Large intestine (tissue), 3 donors: ENCODE results near the gene DNAJC4. TPM values are rescaled to one million over a fixed set of nuclear protein-coding genes. Genes with fewer than 3 reads are reported as not detected.

Source experiments
- DNase-seq, 2 donors: peaks; one replicate each; pipeline versions ENCODE4 v3.0.0 to v3.0.0-alpha.2; 2013
- H3K27ac ChIP-seq: one replicate; pipeline ENCODE4 v1.5.1; 2013; ENCODE audit warnings: low read length
- H3K27me3 ChIP-seq: 2 replicates; pipeline ENCODE4 v1.6.1; 2013; ENCODE audit warnings: low read length; ENCODE audit not compliant: control insufficient read depth, insufficient read depth
- H3K36me3 ChIP-seq: 2 replicates; pipeline ENCODE4 v1.6.1; 2013; ENCODE audit warnings: low read length; ENCODE audit not compliant: control insufficient read depth, insufficient read depth
- H3K4me1 ChIP-seq: one replicate; pipeline ENCODE4 v1.6.1; 2013; ENCODE audit warnings: low read length; ENCODE audit not compliant: control insufficient read depth, insufficient read depth
- H3K4me3 ChIP-seq: one replicate; pipeline ENCODE4 v1.5.1; 2013; ENCODE audit warnings: low read length
- H3K9me3 ChIP-seq: one replicate; pipeline ENCODE4 v1.6.1; 2013; ENCODE audit warnings: mild to moderate bottlenecking, low read depth, low read length, moderate library complexity; ENCODE audit not compliant: control insufficient read depth
- WGBS: methylation state at CpG from one replicate; pipeline ENCODE4 v1.1.5; 2013; ENCODE audit warnings: low lambda C conversion rate; ENCODE audit not compliant: insufficient coverage; 5-methylcytosine and 5-hydroxymethylcytosine counted together
- polyA plus RNA-seq: library from polyadenylated mRNA; unstranded; fragments of 120-200 nt; gene quantifications from one replicate; pipeline ENCODE4 v1.2.1, GENCODE V29; 2013

The DNAJC4 gene
- polyA plus RNA-seq, 1 donor, result 52.5 TPM

GRCh38 chr11:64208086-64208795 is 22.1 kb upstream of the DNAJC4 start:
- DNase-seq, result no peak
- Histone ChIP-seq H3K36me3 (peaks cover 36% of the 10 kb centered on the region), H3K4me3 (no peak overlapping the region), H3K27ac (peak overlapping the region; percentile 15), H3K27me3 (no peaks in the 10 kb centered on the region), H3K9me3 (no peaks in the 10 kb centered on the region), H3K4me1 (peaks cover 25% of the 10 kb centered on the region)
- no CpG with 5 or more reads among the region's 23 CpGs for WGBS

DNA sequence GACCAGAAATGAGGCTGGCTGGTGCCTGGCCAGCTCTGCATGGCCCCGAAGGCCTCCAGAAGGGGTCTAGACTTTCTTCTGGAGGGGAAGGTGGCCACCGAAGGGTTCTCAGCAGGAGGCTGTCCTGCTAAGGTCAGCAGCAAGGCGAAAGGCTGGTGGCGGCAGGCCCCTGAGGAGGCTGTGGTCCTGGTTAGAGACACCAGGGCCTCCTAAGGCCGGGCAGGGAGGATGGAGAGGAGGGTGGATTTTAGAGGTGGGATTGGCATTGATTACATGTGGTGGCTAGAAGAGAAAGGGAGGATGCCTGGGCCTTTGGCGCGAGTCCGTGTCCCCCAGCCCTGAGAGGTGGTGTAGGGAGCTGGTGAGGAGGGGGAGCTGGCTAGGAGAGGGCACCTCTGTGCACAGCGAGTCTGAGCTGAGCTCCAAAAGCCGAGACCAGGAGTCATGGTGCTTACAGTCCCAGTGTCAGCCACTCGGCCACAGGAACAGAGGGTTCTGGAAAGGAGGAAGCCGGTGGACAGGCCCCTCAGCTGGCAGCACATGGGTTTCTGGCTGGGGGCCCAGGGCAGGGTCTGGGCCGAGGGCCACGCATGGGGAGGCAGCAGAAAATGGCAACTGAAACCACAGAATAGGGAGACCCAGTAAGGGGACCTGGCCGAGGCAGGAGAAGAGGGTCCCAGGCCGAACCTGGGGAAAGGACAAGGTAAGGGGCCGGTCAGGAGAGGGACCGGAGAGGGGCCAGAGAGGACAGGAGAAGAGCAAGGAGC is 21.4 kb upstream of the DNAJC4 start:
- peaks cover 29% of the 10 kb centered on the region for H3K36me3 ChIP-seq
- no peaks in the 10 kb centered on the region for H3K27me3 ChIP-seq
- H3K4me1 ChIP-seq, result peaks cover 25% of the 10 kb centered on the region
- WGBS, result no CpG with 5 or more reads among the region's 18 CpGs
- no peak overlapping the region for H3K4me3 ChIP-seq
- no peak for DNase-seq
- no peak overlapping the region for H3K27ac ChIP-seq
- no peaks in the 10 kb centered on the region for H3K9me3 ChIP-seq

- Histone ChIP-seq H3K4me3 (no peak overlapping the region), H3K4me1 (peaks cover 25% of the 10 kb centered on the region), H3K9me3 (no peaks in the 10 kb centered on the region), H3K27me3 (no peaks in the 10 kb centered on the region), H3K36me3 (peaks cover 25% of the 10 kb centered on the region), H3K27ac (no peak overlapping the region)
- no CpG with 5 or more reads among the region's 8 CpGs for WGBS
- DNase-seq, result no peak
Measured at GRCh38 chr11:64209563-64209843, 20.8 kb upstream of the DNAJC4 start.

GRCh38 chr11:64210301-64211020 is 19.9 kb upstream of the DNAJC4 start:
- Histone ChIP-seq H3K27ac (no peak overlapping the region), H3K4me1 (peaks cover 24% of the 10 kb centered on the region), H3K9me3 (no peaks in the 10 kb centered on the region), H3K4me3 (no peak overlapping the region), H3K27me3 (no peaks in the 10 kb centered on the region), H3K36me3 (peaks cover 19% of the 10 kb centered on the region)
- no peak for DNase-seq
- 90% methylated on average over 2 of the region's 24 CpGs for WGBS

GRCh38 chr11:64211181-64211872 is 19.0 kb upstream of the DNAJC4 start:
- H3K36me3 ChIP-seq, result peaks cover 15% of the 10 kb centered on the region
- no peak overlapping the region for H3K27ac ChIP-seq
- H3K9me3 ChIP-seq, result no peaks in the 10 kb centered on the region
- WGBS, result no CpG with 5 or more reads among the region's 30 CpGs
- peaks cover 16% of the 10 kb centered on the region for H3K4me1 ChIP-seq
- DNase-seq, result no peak
- H3K27me3 ChIP-seq, result no peaks in the 10 kb centered on the region
- no peak overlapping the region for H3K4me3 ChIP-seq

GRCh38 chr11:64216879-64217278 is 13.5 kb upstream of the DNAJC4 start:
- no peak overlapping the region for H3K4me3 ChIP-seq
- peaks cover 20% of the 10 kb centered on the region for H3K36me3 ChIP-seq
- no peak for DNase-seq
- no CpG with 5 or more reads among the region's 6 CpGs for WGBS
- H3K27ac ChIP-seq, result no peak overlapping the region
- H3K9me3 ChIP-seq, result no peaks in the 10 kb centered on the region
- no peaks in the 10 kb centered on the region for H3K4me1 ChIP-seq
- no peaks in the 10 kb centered on the region for H3K27me3 ChIP-seq

- DNase-seq, result peak in 1 of 2 donors; percentile 4
- H3K27me3 ChIP-seq, result no peaks in the 10 kb centered on the region
- no peak overlapping the region for H3K27ac ChIP-seq
- no peak overlapping the region for H3K4me3 ChIP-seq
- no peaks in the 10 kb centered on the region for H3K9me3 ChIP-seq
- no CpG with 5 or more reads among the region's 11 CpGs for WGBS
- peaks cover 23% of the 10 kb centered on the region for H3K36me3 ChIP-seq
- no peaks in the 10 kb centered on the region for H3K4me1 ChIP-seq
Measured at GRCh38 chr11:64218628-64219353, 11.6 kb upstream of the DNAJC4 start.

DNA sequence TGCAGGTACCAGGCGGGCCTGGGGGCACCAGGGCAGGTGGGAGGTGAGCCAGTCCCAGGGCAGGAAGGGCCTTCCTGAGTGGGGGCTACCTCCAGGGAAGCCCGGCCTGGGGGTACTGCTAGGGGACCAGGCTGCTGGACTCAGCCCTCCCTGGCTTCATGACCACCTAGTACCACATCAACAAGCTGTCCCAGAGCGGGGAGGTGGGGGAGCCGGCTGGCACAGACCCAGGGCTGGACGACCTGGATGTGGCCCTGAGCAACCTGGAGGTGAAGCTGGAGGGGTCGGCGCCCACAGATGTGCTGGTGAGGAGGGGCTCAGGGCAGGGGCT is 11.0 kb upstream of the DNAJC4 start:
- no peak for DNase-seq
- no CpG with 5 or more reads among the region's 7 CpGs for WGBS
- H3K4me1 ChIP-seq, result no peaks in the 10 kb centered on the region
- H3K36me3 ChIP-seq, result peaks cover 27% of the 10 kb centered on the region
- H3K27ac ChIP-seq, result no peak overlapping the region
- no peak overlapping the region for H3K4me3 ChIP-seq
- no peaks in the 10 kb centered on the region for H3K9me3 ChIP-seq
- H3K27me3 ChIP-seq, result no peaks in the 10 kb centered on the region

DNA sequence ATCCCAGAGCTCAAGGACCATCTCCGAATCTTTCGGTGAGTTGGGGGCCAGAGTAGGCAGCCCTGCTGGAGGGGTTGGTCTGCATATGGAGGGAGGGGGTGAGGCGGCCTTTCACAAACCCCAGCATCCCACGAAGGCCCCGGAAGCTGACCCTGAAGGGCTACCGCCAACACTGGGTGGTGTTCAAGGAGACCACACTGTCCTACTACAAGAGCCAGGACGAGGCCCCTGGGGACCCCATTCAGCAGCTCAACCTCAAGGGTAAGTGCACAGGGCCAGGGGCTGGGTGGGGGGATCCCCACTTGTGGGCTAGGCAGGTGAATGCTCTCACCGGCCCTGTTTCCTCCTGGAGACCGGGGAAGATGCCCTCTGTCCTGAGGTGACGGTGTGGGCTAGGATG is 10.6 kb upstream of the DNAJC4 start:
- DNase-seq, result no peak
- H3K27ac ChIP-seq, result no peak overlapping the region
- no CpG with 5 or more reads among the region's 10 CpGs for WGBS
- H3K9me3 ChIP-seq, result no peaks in the 10 kb centered on the region
- H3K4me3 ChIP-seq, result no peak overlapping the region
- H3K4me1 ChIP-seq, result no peaks in the 10 kb centered on the region
- peaks cover 29% of the 10 kb centered on the region for H3K36me3 ChIP-seq
- H3K27me3 ChIP-seq, result no peaks in the 10 kb centered on the region

DNA sequence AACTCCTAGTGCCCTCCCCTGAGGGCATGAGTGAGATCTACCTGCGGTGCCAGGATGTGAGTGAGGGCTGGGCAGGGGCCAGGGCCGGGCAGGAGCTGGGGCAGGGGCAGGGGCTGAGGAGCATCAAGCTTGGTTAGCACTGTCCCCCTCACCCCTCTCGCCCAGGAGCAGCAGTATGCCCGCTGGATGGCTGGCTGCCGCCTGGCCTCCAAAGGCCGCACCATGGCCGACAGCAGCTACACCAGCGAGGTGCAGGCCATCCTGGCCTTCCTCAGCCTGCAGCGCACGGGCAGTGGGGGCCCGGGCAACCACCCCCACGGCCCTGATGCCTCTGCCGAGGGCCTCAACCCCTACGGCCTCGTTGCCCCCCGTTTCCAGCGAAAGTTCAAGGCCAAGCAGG is 10.1 kb upstream of the DNAJC4 start:
- H3K4me3 ChIP-seq, result no peak overlapping the region
- no CpG with 5 or more reads among the region's 17 CpGs for WGBS
- H3K27me3 ChIP-seq, result no peaks in the 10 kb centered on the region
- H3K9me3 ChIP-seq, result no peaks in the 10 kb centered on the region
- DNase-seq, result no peak
- peaks cover 5% of the 10 kb centered on the region for H3K4me1 ChIP-seq
- peaks cover 29% of the 10 kb centered on the region for H3K36me3 ChIP-seq
- no peak overlapping the region for H3K27ac ChIP-seq
